ENCODE results near the gene NELL1.

Gene NELL1

GRCh38 chr11:21484039-21484438, 814.7 kb downstream of the NELL1 start:
- no peak for DNase-seq (ENCODE audit: low spot score)
- H3K27me3 ChIP-seq (ENCODE audit: insufficient read depth, poor library complexity, severe bottlenecking), result no peaks in the 10 kb centered on the region
- no peaks in the 10 kb centered on the region for H3K4me1 ChIP-seq (ENCODE audit: insufficient read depth, poor library complexity, severe bottlenecking)
- no peaks in the 10 kb centered on the region for H3K9me3 ChIP-seq (ENCODE audit: severe bottlenecking)
- no peak overlapping the region for H3K27ac ChIP-seq (ENCODE audit: poor library complexity, severe bottlenecking)
- no peak for ATAC-seq (ENCODE audit: low read depth)
- TF ChIP-seq CTCF (IDR thresholded peaks at IDR 0.05; ENCODE audit: poor library complexity, severe bottlenecking), result no peak
- H3K4me3 ChIP-seq (ENCODE audit: severe bottlenecking), result no peak overlapping the region
- no peaks in the 10 kb centered on the region for H3K36me3 ChIP-seq (ENCODE audit: low read depth)

DNA sequence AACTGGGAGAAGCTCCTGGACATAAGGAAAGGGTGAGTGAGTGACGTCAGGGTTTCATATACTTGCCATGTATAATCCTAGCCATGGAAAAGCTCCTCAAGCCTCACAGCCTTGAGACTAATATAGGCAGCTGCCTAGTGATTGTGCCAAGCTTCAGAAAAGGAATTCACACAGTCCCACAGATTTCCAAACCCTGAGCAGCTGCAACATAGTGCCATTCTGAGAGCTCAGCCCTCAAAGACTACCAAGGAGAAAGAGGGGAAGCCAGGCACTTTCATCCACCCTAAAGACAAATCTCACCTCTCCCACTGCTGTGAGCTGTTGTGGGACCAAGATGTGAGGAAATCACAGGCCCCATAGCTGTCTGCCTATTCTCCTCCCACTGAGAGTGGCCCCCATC, 815.6 kb downstream of the NELL1 start:
- TF ChIP-seq CTCF (IDR thresholded peaks at IDR 0.05; ENCODE audit: poor library complexity, severe bottlenecking), result no peak
- no peak for DNase-seq (ENCODE audit: low spot score)
- Histone ChIP-seq H3K27me3 (ENCODE audit: insufficient read depth, poor library complexity, severe bottlenecking) (no peaks in the 10 kb centered on the region), H3K4me3 (ENCODE audit: severe bottlenecking) (no peak overlapping the region), H3K4me1 (ENCODE audit: insufficient read depth, poor library complexity, severe bottlenecking) (no peaks in the 10 kb centered on the region), H3K9me3 (ENCODE audit: severe bottlenecking) (no peaks in the 10 kb centered on the region), H3K27ac (ENCODE audit: poor library complexity, severe bottlenecking) (no peak overlapping the region), H3K36me3 (ENCODE audit: low read depth) (no peaks in the 10 kb centered on the region)
- no peak for ATAC-seq (ENCODE audit: low read depth)

DNA sequence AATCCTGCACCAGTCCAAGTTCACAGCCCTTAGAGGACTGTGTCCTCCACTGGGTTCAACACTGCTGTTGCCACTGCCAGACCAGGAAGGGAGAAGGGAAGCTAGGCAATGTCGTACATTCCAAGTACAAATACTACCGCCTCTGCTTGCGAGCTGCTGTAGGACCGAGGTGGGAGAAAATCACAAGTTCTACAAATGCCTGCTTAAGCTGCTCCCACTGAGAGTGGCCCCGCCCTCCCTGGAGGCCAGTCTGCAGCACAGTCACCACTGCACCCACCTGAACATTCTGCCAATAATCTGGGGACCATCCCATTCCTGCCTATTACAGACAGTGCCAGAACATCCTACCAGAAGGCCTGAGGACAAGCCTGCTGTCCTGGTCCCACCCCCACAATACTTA, 816.0 kb downstream of the NELL1 start:
- Histone ChIP-seq H3K4me1 (ENCODE audit: insufficient read depth, poor library complexity, severe bottlenecking) (no peaks in the 10 kb centered on the region), H3K9me3 (ENCODE audit: severe bottlenecking) (no peaks in the 10 kb centered on the region), H3K27ac (ENCODE audit: poor library complexity, severe bottlenecking) (no peak overlapping the region), H3K36me3 (ENCODE audit: low read depth) (no peaks in the 10 kb centered on the region), H3K27me3 (ENCODE audit: insufficient read depth, poor library complexity, severe bottlenecking) (no peaks in the 10 kb centered on the region), H3K4me3 (ENCODE audit: severe bottlenecking) (no peak overlapping the region)
- no peak for TF ChIP-seq CTCF (IDR thresholded peaks at IDR 0.05; ENCODE audit: poor library complexity, severe bottlenecking)
- ATAC-seq (ENCODE audit: low read depth), result no peak
- DNase-seq (ENCODE audit: low spot score), result no peak

- TF ChIP-seq CTCF (IDR thresholded peaks at IDR 0.05; ENCODE audit: poor library complexity, severe bottlenecking), result no peak
- no peak overlapping the region for H3K27ac ChIP-seq (ENCODE audit: poor library complexity, severe bottlenecking)
- no peaks in the 10 kb centered on the region for H3K9me3 ChIP-seq (ENCODE audit: severe bottlenecking)
- H3K36me3 ChIP-seq (ENCODE audit: low read depth), result no peaks in the 10 kb centered on the region
- ATAC-seq (ENCODE audit: low read depth) (no peak), DNase-seq (ENCODE audit: low spot score) (no peak)
- H3K4me3 ChIP-seq (ENCODE audit: severe bottlenecking), result no peak overlapping the region
- H3K4me1 ChIP-seq (ENCODE audit: insufficient read depth, poor library complexity, severe bottlenecking), result no peaks in the 10 kb centered on the region
- H3K27me3 ChIP-seq (ENCODE audit: insufficient read depth, poor library complexity, severe bottlenecking), result no peaks in the 10 kb centered on the region
Observed at GRCh38 chr11:21489416-21490115, 820.2 kb downstream of the NELL1 start.

- Histone ChIP-seq H3K9me3 (ENCODE audit: severe bottlenecking) (no peaks in the 10 kb centered on the region), H3K4me1 (ENCODE audit: insufficient read depth, poor library complexity, severe bottlenecking) (no peaks in the 10 kb centered on the region), H3K36me3 (ENCODE audit: low read depth) (no peaks in the 10 kb centered on the region), H3K27me3 (ENCODE audit: insufficient read depth, poor library complexity, severe bottlenecking) (no peaks in the 10 kb centered on the region), H3K27ac (ENCODE audit: poor library complexity, severe bottlenecking) (no peak overlapping the region), H3K4me3 (ENCODE audit: severe bottlenecking) (no peak overlapping the region)
- ATAC-seq (ENCODE audit: low read depth), result no peak
- DNase-seq (ENCODE audit: low spot score), result no peak
- no peak for TF ChIP-seq CTCF (IDR thresholded peaks at IDR 0.05; ENCODE audit: poor library complexity, severe bottlenecking)
Observed at GRCh38 chr11:21492931-21493330, 823.5 kb downstream of the NELL1 start.

Data from RWPE2 (cell line).